Measurements from ENCODE around the gene SLC2A3.
"Not testable (repeated sequence)": the region's sequence is repeated elsewhere in the genome, so short reads cannot be mapped to it uniquely, and the experiment has no call there.

SLC2A3 gene

DNA sequence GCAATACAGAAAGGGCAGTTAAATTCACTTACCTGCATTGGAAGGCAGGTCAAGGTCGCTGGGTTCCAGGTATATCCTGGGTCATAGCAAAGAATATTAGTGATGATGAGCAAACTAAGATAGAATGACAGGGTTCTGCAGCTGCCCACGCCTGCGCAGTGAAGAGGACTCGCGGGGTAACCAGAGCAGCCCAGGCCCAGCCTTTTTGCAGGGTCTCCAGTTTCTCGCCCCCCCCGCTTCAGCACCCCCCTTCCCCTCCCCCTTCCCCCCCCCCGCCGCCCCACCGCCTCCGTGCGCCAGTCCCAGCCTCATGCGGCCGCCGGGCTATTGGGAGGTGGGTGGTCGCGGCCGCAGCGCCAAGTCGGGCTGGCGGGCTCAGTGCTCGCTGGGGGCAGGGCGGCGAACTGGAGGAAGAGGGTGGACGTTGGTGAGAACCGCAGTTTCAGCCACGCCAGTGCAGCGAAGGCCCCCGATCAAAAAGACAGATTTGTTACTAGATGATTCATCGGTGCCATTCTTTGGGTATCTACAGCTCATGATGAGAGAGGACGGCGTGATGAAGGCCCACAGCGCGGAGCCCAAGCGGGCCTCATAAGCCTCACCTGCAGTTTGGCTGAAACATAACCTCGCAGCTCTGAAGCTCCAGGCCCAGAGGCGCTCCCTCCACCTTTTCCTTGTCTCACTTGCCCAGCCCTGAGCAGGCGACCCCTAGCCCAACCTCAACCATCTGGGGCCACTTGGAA, 20.2 kb downstream of the SLC2A3 start:
- DNase-seq, result no peak

DNA sequence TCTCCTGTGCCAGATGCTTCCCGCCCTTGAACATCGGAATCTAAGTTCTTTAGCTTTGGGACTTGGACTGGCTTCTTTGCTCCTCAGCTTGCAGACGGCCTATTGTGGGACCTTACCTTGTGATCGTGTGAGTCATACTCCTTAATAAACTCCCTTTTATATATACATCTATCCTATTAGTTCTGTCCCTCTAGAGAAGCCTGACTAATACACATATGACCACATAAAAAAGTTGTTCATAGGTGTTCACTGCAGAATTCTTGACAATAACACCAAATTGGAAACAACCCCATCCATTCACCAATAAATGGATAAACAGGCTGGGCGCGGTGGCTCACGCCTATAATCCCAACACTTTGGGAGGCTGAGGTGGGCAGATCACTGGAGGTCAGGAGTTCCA, 25.9 kb downstream of the SLC2A3 start:
- not testable (repeated sequence) for DNase-seq

GRCh38 chr12:7907009-7907408, 29.0 kb downstream of the SLC2A3 start:
- DNase-seq, result peak; percentile 3

- DNase-seq, result not testable (repeated sequence)
Measured at GRCh38 chr12:7906303-7906702, 29.7 kb downstream of the SLC2A3 start.

DNA sequence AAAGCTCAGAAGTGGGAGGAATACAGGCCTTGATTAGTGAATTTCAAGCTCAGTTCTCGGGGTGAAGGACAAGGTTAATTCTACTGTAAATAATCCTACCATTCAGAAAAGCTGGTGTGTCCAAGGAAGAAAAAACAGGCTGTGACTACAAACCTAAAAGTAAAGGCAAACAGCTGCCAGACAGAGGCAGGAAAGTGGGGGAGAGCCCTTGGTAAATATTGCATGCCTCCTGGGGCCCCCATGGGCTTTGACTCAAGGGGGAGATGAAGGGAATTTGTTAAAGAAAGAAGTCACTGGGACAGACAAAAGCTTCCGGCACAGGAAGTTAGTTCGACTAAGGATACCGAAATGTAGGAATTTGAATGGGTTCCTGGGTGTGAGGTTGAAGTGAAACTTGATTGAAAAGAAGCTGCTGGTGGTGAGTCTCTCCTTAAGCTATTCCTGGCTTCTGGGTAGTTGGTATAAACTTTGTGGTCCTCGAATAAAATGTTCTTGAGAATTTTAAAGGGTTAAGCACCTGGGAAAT, 30.3 kb downstream of the SLC2A3 start:
- DNase-seq, result not testable (repeated sequence)

DNA sequence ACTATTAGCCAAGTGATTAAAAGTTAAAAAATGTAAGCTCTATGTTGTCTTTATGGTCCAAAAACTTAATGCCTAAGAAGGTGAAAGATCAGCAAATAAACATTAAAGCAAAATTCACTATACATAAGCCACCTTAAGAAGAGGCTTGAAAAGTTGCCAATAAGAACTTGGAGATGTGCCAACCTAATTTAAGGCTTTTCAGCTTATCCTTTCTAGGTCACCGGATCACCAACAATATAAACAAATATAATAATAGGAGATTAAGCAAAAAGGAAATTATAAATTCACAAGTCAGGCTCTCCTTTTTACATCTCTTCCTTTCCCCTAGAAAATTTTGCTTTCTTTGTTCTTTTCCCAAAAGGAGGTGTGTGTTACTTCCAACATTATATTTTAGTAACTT, 30.9 kb downstream of the SLC2A3 start:
- DNase-seq, result no peak

- not testable (repeated sequence) for DNase-seq
Measured at GRCh38 chr12:7902416-7902815, 33.6 kb downstream of the SLC2A3 start.

- no peak for DNase-seq
Measured at GRCh38 chr12:7899755-7900154, 36.2 kb downstream of the SLC2A3 start.

DNA sequence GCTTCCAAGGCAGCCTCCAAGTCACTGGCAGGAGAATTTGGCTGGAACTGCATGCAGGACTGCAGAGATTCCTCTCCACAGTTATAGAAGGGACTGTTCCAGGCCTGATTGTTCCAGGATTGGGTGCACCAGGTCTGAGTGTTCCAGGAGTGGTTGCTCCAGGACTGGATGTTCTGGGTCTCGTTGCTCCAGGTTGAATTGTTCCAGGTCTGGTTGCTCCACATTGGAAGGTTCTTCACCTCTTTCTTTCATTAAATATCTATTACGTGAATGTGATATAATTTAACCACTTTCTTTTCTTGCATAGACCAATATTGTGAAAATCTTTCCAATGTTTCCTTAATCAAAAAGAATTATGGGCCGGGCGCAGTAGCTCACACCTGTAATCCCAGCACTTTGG, 39.3 kb downstream of the SLC2A3 start:
- DNase-seq, result not testable (repeated sequence)

DNA sequence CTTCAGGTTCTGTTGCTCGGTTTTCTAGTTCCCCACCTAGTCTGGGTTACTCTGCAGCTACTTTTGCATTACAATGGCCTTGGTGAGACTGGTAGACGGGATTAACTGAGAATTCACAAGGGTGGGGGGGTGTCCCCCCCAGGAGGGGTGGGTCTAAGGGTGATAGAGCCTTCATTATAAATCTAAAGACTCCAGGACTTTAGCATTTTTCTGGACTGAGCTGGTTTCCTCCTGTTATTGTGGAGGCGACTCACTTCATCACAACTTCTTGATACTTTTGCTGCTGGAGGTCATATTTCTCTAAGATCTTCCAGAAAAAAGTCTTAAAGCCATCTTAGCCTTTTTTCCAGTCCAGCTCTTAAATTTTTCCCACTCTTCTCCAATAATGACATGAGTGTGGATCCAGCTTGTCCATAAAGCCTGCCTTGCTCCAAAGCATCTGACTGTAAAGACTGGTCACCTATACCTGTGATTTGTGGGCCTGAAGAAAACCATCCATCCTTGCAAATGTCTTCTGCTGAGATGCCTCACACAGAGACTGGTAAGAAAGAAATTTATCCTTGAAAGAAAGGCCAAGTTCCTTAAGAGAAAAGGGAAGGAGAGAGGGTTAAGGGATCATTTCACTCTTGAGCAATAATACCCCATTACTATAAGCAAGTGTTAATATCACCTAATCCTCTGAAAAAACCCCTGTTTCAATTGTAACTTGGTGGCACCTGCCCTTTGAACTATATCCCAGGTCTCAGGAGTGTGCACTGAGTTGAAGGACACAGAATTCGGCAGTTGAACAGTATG, 43.6 kb downstream of the SLC2A3 start:
- no peak for DNase-seq

DNA sequence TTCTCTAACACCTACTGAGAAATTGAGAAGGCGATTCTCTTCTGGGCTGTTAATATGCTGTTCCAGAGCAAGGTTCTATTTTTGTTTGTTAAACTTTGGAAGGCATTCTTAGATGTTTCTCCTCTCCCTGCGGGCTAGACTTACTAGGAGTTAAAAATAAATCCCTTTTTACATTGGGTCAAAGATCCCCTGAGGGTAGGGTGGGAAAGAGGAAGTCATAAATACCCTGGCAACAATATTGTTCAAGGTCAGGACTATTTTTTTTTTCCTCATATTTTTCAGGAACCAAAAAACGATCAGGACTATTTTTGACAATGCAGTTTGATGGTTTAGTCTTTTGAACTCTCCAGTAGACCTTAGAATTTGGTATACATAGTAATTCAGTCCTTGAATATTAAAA, 51.3 kb downstream of the SLC2A3 start:
- DNase-seq, result no peak

DNA sequence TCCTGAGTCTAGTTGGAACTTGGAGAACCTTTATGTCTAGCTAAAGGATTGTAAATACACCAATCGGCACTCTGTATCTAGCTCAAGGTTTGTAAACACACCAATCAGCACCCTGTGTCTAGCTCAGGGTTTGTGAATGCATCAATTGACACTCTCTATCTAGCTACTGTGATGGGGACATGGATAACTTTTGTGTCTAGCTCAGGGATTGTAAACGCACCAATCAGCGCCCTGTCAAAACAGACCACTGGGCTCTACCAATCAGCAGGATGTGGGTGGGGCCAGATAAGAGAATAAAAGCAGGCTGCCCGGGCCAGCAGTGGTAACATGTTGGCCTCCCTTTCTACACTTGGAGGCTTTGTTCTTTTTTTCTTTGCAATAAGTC, 54.3 kb downstream of the SLC2A3 start:
- not testable (repeated sequence) for DNase-seq

DNA sequence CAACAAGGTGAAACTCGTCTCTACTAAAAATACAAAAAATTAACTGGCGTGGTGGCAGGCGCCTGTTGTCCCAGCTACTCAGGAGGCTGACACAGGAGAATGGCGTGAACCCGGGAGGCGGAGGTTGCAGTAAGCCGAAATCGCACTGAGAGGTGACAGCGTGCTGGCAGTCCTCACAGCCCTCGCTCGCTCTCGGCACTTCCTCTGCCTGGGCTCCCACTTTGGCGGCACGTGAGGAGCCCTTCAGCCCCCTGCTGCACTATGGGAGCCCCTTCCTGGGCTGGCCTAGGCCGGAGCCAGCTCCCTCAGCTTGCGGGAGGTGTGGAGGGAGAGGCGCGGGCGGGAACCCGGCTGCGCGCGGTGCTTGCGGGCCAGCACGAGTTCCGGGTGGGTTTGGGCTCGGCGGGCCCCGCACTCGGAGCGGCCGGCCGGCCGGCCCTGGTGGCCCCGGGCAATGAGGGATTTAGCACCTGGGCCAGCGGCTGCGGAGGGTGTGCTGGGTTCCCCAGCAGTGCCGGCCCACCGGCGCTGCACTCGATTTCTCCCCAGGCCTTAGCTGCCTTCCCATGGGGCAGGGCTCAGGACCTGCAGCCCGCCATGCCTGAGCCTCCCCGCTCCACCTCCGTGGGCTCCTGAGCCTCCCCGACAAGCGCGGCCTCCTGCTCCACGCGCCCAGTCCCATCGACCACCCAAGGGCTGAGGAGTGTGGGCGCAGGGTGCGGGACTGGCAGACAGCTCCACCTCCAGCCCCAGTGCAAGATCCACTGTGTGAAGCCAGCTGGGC, 54.8 kb downstream of the SLC2A3 start:
- not testable (repeated sequence) for DNase-seq

- no peak for DNase-seq
Measured at GRCh38 chr12:7879246-7879645, 56.7 kb downstream of the SLC2A3 start.

DNA sequence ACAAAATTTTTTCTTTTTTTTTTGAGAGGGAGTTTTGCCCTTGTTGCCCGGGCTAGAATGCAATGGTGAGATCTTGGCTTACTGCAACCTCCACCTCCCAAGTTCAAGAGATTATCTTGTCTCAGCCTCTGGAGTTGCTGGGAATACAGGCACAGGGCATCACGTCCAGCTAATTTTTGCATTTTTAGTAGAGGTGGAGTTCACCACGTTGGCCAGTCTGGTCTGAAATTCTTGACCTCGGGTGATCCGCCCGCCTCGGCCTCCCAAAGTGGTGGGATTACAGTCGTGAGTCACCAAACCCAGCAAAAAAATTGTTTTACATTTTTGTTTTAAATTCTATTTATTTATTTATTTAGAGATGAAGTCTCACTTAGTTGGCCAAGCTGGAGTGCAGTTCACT, 58.6 kb downstream of the SLC2A3 start:
- DNase-seq, result no peak

- no peak for DNase-seq
Measured at GRCh38 chr12:7872566-7873319, 63.2 kb downstream of the SLC2A3 start, which contains the start of gene SLC2A14. Gene SLC2A14, minus strand, starts transcription at chr12:7872915. Its CDS starts 3,035 bp downstream, at chr12:7869880.

DNA sequence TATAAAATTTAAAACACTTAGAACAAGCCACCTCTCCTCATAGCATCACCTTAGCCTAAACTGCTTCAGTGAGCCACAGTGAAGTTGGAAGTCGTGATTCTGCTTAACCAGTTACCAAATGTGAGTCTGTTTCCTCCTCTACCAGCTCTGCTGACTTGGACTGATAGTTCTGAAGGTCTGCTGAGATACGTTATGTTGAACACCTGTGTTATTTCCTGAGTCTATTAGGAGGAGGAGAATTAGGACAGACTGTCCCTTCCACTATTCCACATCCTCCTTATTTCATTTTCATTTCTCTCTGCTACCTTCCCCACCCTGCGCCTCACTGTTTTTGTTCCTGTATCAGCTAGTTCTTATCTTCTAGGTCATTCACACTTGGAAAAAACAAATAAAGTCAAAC, 65.7 kb downstream of the SLC2A3 start:
- no peak for DNase-seq
